ENCODE results near the gene ICAM4.

Gene ICAM4

DNA sequence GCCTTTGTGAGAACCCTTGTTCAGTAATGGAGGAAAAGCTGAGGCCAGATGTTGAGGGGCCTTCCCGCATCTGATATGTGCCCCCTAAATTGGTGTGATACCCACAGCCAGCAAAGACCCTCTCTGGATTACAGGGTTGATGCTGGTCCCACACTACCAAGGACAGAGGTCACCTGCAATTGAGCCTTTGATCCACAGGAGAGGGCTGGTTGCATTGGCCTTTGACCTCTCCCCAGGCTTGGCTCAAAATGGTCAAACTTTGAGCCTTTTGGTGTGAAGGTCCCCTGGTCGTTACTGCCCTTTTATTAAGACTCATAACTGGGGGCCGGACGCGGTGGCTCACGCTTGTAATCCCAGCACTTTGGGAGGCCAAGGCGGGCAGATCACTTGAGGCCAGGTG is 43.1 kb upstream of the ICAM4 start:
- Histone ChIP-seq H4K20me1 (ENCODE audit: control insufficient read depth, insufficient read depth, low read depth, low read length) (no peaks in the 10 kb centered on the region), H3F3A (ENCODE audit: control insufficient read depth, insufficient read depth) (peaks cover 75% of the 10 kb centered on the region), H3K9me2 (replicated peaks; ENCODE audit: control insufficient read depth, low read length) (no peaks in the 10 kb centered on the region), H3K79me2 (ENCODE audit: control insufficient read depth, low read length) (peaks cover 6% of the 10 kb centered on the region), H3K9me3 (ENCODE audit: control insufficient read depth, insufficient read depth, low read length) (peaks cover 7% of the 10 kb centered on the region; the same call in 1 of the 2 replicates), H3K27me3 (ENCODE audit: control insufficient read depth, low read length) (no peaks in the 10 kb centered on the region), H3K4me1 (ENCODE audit: control insufficient read depth, low read length) (peaks cover 97% of the 10 kb centered on the region), H3K27ac (ENCODE audit: low read depth, low read length) (peak overlapping the region; percentile 100), H3K4me3 (ENCODE audit: low read length) (peak overlapping the region; percentile 58), H3K36me3 (ENCODE audit: control insufficient read depth, low read length) (peaks cover 27% of the 10 kb centered on the region), H3K4me2 (ENCODE audit: low read length) (peak overlapping the region; percentile 79)
- no peak for TF ChIP-seq EZH2phosphoT487 (IDR thresholded peaks at IDR 0.05; ENCODE audit: borderline replicate concordance, low read length)
- no peak for TF ChIP-seq CTCF (IDR thresholded peaks at IDR 0.05; ENCODE audit: low read depth, low read length, poor library complexity, severe bottlenecking)

DNA sequence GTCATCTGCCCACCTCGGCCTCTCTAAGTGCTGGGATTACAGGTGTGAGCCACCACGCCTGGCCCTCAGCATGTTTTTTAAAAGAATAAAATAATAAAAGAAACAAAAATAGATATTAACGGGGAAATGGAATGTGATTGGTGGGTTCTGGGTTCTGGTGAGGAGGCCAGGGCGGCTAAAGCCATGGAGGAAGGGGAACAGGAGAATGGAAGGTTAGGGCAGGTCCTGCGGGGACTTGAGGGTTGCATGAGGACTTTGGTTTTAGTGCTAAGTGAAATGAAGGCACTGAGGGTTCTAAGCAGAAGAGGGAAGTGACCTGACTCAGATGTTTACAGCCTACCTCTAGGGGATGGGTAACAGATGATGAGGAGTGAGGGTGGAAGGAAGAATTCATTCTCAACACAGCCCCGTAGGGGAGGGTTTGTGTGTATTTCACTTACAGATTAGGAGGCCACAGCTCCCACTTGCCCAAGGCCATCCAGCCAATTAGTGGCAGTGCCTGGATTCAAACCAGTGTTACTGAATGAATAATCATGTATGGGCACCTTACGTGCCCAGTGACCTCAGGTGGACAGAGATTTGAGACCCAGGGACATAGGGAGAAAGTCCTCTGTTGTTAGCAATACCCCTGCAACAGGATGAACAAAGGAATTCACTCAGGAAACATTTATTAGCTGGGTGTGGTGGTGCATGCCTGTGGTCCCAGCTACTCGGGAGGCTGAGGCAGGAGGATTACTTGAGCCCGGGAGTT is 41.4 kb upstream of the ICAM4 start:
- Histone ChIP-seq H3F3A (ENCODE audit: control insufficient read depth, insufficient read depth) (peaks cover 67% of the 10 kb centered on the region), H3K36me3 (ENCODE audit: control insufficient read depth, low read length) (peaks cover 24% of the 10 kb centered on the region), H3K27me3 (ENCODE audit: control insufficient read depth, low read length) (no peaks in the 10 kb centered on the region), H3K4me2 (ENCODE audit: low read length) (peak overlapping the region; percentile 79), H3K9me3 (ENCODE audit: control insufficient read depth, insufficient read depth, low read length) (peaks cover 7% of the 10 kb centered on the region; the same call in 1 of the 2 replicates), H3K9me2 (replicated peaks; ENCODE audit: control insufficient read depth, low read length) (no peaks in the 10 kb centered on the region), H4K20me1 (ENCODE audit: control insufficient read depth, insufficient read depth, low read depth, low read length) (no peaks in the 10 kb centered on the region), H3K27ac (ENCODE audit: low read depth, low read length) (peak overlapping the region; percentile 100), H3K4me3 (ENCODE audit: low read length) (peak overlapping the region; percentile 46), H3K79me2 (ENCODE audit: control insufficient read depth, low read length) (peaks cover 16% of the 10 kb centered on the region), H3K4me1 (ENCODE audit: control insufficient read depth, low read length) (peaks cover 99% of the 10 kb centered on the region)
- TF ChIP-seq EZH2phosphoT487 (IDR thresholded peaks at IDR 0.05; ENCODE audit: borderline replicate concordance, low read length) (no peak), CTCF (IDR thresholded peaks at IDR 0.05; ENCODE audit: low read depth, low read length, poor library complexity, severe bottlenecking) (no peak)

GRCh38 chr19:10246511-10246910 is 40.2 kb upstream of the ICAM4 start:
- Histone ChIP-seq H3K4me3 (ENCODE audit: low read length) (peak overlapping the region; percentile 53), H3K4me1 (ENCODE audit: control insufficient read depth, low read length) (peaks cover 99% of the 10 kb centered on the region), H3K9me2 (replicated peaks; ENCODE audit: control insufficient read depth, low read length) (no peaks in the 10 kb centered on the region), H3K4me2 (ENCODE audit: low read length) (peak overlapping the region; percentile 79), H3K9me3 (ENCODE audit: control insufficient read depth, insufficient read depth, low read length) (peaks cover 7% of the 10 kb centered on the region; the same call in 1 of the 2 replicates), H4K20me1 (ENCODE audit: control insufficient read depth, insufficient read depth, low read depth, low read length) (no peaks in the 10 kb centered on the region), H3K79me2 (ENCODE audit: control insufficient read depth, low read length) (peaks cover 25% of the 10 kb centered on the region), H3K36me3 (ENCODE audit: control insufficient read depth, low read length) (peaks cover 24% of the 10 kb centered on the region), H3K27ac (ENCODE audit: low read depth, low read length) (peak overlapping the region; percentile 100), H3F3A (ENCODE audit: control insufficient read depth, insufficient read depth) (peaks cover 59% of the 10 kb centered on the region), H3K27me3 (ENCODE audit: control insufficient read depth, low read length) (no peaks in the 10 kb centered on the region)
- TF ChIP-seq CTCF (IDR thresholded peaks at IDR 0.05; ENCODE audit: low read depth, low read length, poor library complexity, severe bottlenecking) (no peak), EZH2phosphoT487 (IDR thresholded peaks at IDR 0.05; ENCODE audit: borderline replicate concordance, low read length) (no peak)

Data from DOHH2 (cell line).